Activated T-helper 1 cell treated with anti-CD3 and anti-CD28 coated beads, Interleukin-12 subunit alpha, Interleukin-12 subunit beta, Interleukin-2, Interleukin-4 antibody, amounts not matched to agents 30 ng/mL and 10 ng/mL and 1 ng/mL, durations not matched to agents 14 hours and 24 hours and 36 hours (primary cell): ENCODE results near the gene VPS26B. TPM values are rescaled to one million over a fixed set of nuclear protein-coding genes. Genes with fewer than 3 reads are reported as not detected.
A peak's percentile ranks its signal among the peaks of the same experiment; 100 is the strongest.
"Not testable (repeated sequence)": the region's sequence is repeated elsewhere in the genome, so short reads cannot be mapped to it uniquely, and the experiment has no call there.

ENCODE experiments used
- DNase-seq: peaks from one replicate; pipeline ENCODE4 v3.0.0; 2021; ENCODE audit warnings: low spot score
- H3K27ac Mint-ChIP-seq: one replicate; pipeline ENCODE4 v1.8.0; 2021; ENCODE audit warnings: mild to moderate bottlenecking, mixed read lengths
- H3K27me3 Mint-ChIP-seq: one replicate; pipeline ENCODE4 v1.8.0; 2022; ENCODE audit warnings: mild to moderate bottlenecking, moderate library complexity, mixed read lengths; ENCODE audit not compliant: insufficient read depth
- H3K36me3 Mint-ChIP-seq: one replicate; pipeline ENCODE4 v1.8.0; 2021; ENCODE audit warnings: low read depth, mixed read lengths
- H3K4me1 Mint-ChIP-seq: one replicate; pipeline ENCODE4 v1.8.0; 2021; ENCODE audit warnings: low read depth, mixed read lengths
- H3K4me3 Mint-ChIP-seq: one replicate; pipeline ENCODE4 v1.8.0; 2021; ENCODE audit warnings: mild to moderate bottlenecking, moderate library complexity, mixed read lengths
- H3K9me3 Mint-ChIP-seq: one replicate; pipeline ENCODE4 v1.8.0; 2021; ENCODE audit warnings: mixed read lengths
- intact Hi-C: fragments of 100-400 bp; cut with micrococcal nuclease; formaldehyde crosslinking; loops from one replicate; pipeline ENCODE4 v1.15.1; 2024
- total RNA-seq: library from RNA; stranded (reverse); gene quantifications from 2 replicates; pipeline ENCODE4 v1.2.3, GENCODE V29; 2022

VPS26B gene
- 43.0 and 43.2 TPM in 2 replicates for total RNA-seq

GRCh38 chr11:134223836-134224709 is at the start of gene VPS26B, which contains the start of gene NCAPD3:
VPS26B (plus strand) TSS chr11:134224671; CDS start chr11:134225123, 452 bp downstream.
NCAPD3 (minus strand) TSS chr11:134223967; CDS start chr11:134223926, 41 bp downstream.
- H3K27ac Mint-ChIP-seq = peak within 1 kb of the TSS; percentile 99
- peaks cover 63% of the 10 kb centered on the region for H3K4me1 Mint-ChIP-seq

GRCh38 chr11:134176284-134176683 is 48.2 kb upstream of the VPS26B start:
- Mint-ChIP-seq H3K4me3 (no peak overlapping the region), H3K27me3 (no peaks in the 10 kb centered on the region), H3K36me3 (peaks cover 49% of the 10 kb centered on the region), H3K9me3 (no peaks in the 10 kb centered on the region), H3K4me1 (no peaks in the 10 kb centered on the region), H3K27ac (no peak overlapping the region)
- DNase-seq = no peak
- intact Hi-C loops = no loop called here

More at GRCh38 chr11:134223836-134224709, at the start of gene VPS26B, which contains the start of gene NCAPD3:
- Mint-ChIP-seq H3K27me3 (no peaks in the 10 kb centered on the region), H3K9me3 (no peaks in the 10 kb centered on the region), H3K4me3 (peak within 1 kb of the TSS; percentile 98), H3K36me3 (peaks cover 24% of the 10 kb centered on the region)
- intact Hi-C loops = loop anchor here (1.0 to 5.0 kb wide), 7 partner anchors 17 to 296 kb away; partner anchors contain the start of genes ACAD8, GLB1L2, IGSF9B and JAM3
- DNase-seq = peak; percentile 94

GRCh38 chr11:134178032-134178674 is 46.3 kb upstream of the VPS26B start:
- DNase-seq = no peak
- intact Hi-C loops = no loop called here
- no peaks in the 10 kb centered on the region for H3K4me1 Mint-ChIP-seq
- H3K27me3 Mint-ChIP-seq = no peaks in the 10 kb centered on the region
- no peak overlapping the region for H3K27ac Mint-ChIP-seq
- H3K4me3 Mint-ChIP-seq = no peak overlapping the region
- no peaks in the 10 kb centered on the region for H3K9me3 Mint-ChIP-seq
- H3K36me3 Mint-ChIP-seq = peaks cover 45% of the 10 kb centered on the region

- no peaks in the 10 kb centered on the region for H3K27me3 Mint-ChIP-seq
- H3K4me1 Mint-ChIP-seq = no peaks in the 10 kb centered on the region
- H3K36me3 Mint-ChIP-seq = peaks cover 47% of the 10 kb centered on the region
- H3K27ac Mint-ChIP-seq = no peak overlapping the region
- H3K4me3 Mint-ChIP-seq = no peak overlapping the region
- intact Hi-C loops = no loop called here
- DNase-seq = no peak
- H3K9me3 Mint-ChIP-seq = no peaks in the 10 kb centered on the region
Observed at GRCh38 chr11:134181707-134182106, 42.8 kb upstream of the VPS26B start.

GRCh38 chr11:134188092-134188491 is 36.4 kb upstream of the VPS26B start:
- H3K36me3 Mint-ChIP-seq = peaks cover 77% of the 10 kb centered on the region
- intact Hi-C loops, H3K4me3 Mint-ChIP-seq, H3K27ac Mint-ChIP-seq, DNase-seq, H3K27me3 Mint-ChIP-seq, H3K9me3 Mint-ChIP-seq, H3K4me1 Mint-ChIP-seq: not testable (repeated sequence)

GRCh38 chr11:134196756-134197155 is 27.7 kb upstream of the VPS26B start:
- peaks cover 52% of the 10 kb centered on the region for H3K36me3 Mint-ChIP-seq
- intact Hi-C loops = no loop called here
- no peak overlapping the region for H3K4me3 Mint-ChIP-seq
- no peaks in the 10 kb centered on the region for H3K27me3 Mint-ChIP-seq
- no peak for DNase-seq
- no peaks in the 10 kb centered on the region for H3K9me3 Mint-ChIP-seq
- peaks cover 14% of the 10 kb centered on the region for H3K4me1 Mint-ChIP-seq
- H3K27ac Mint-ChIP-seq = peak overlapping the region; percentile 40

GRCh38 chr11:134199531-134199930 is 24.9 kb upstream of the VPS26B start:
- Mint-ChIP-seq H3K4me1 (peaks cover 14% of the 10 kb centered on the region), H3K27me3 (no peaks in the 10 kb centered on the region), H3K4me3 (no peak overlapping the region), H3K36me3 (peaks cover 55% of the 10 kb centered on the region), H3K27ac (no peak overlapping the region), H3K9me3 (no peaks in the 10 kb centered on the region)
- DNase-seq = no peak
- intact Hi-C loops = no loop called here

- no peak for DNase-seq
- Mint-ChIP-seq H3K27ac (no peak overlapping the region), H3K9me3 (no peaks in the 10 kb centered on the region), H3K4me3 (no peak overlapping the region), H3K27me3 (no peaks in the 10 kb centered on the region), H3K36me3 (peaks cover 58% of the 10 kb centered on the region), H3K4me1 (peaks cover 14% of the 10 kb centered on the region)
- intact Hi-C loops = no loop called here
Observed at GRCh38 chr11:134200688-134201087, 23.8 kb upstream of the VPS26B start.

GRCh38 chr11:134202661-134203060 is 21.8 kb upstream of the VPS26B start:
- Mint-ChIP-seq H3K27ac (no peak overlapping the region), H3K4me1 (peaks cover 9% of the 10 kb centered on the region), H3K9me3 (no peaks in the 10 kb centered on the region), H3K27me3 (no peaks in the 10 kb centered on the region), H3K4me3 (no peak overlapping the region), H3K36me3 (peaks cover 59% of the 10 kb centered on the region)
- DNase-seq = no peak
- intact Hi-C loops = no loop called here

GRCh38 chr11:134205729-134206128 is 18.7 kb upstream of the VPS26B start:
- Mint-ChIP-seq H3K27me3 (no peaks in the 10 kb centered on the region), H3K4me3 (no peak overlapping the region), H3K27ac (no peak overlapping the region), H3K36me3 (peaks cover 59% of the 10 kb centered on the region), H3K9me3 (no peaks in the 10 kb centered on the region), H3K4me1 (no peaks in the 10 kb centered on the region)
- intact Hi-C loops = loop anchor here (5.0 kb wide), 1 partner anchor 153 kb away; no protein-coding TSS in a partner anchor
- DNase-seq = no peak

GRCh38 chr11:134206185-134206584 is 18.3 kb upstream of the VPS26B start:
- Mint-ChIP-seq H3K4me3 (no peak overlapping the region), H3K9me3 (no peaks in the 10 kb centered on the region), H3K27ac (no peak overlapping the region), H3K4me1 (no peaks in the 10 kb centered on the region), H3K36me3 (peaks cover 57% of the 10 kb centered on the region), H3K27me3 (no peaks in the 10 kb centered on the region)
- DNase-seq = no peak
- intact Hi-C loops = loop anchor here (5.0 kb wide), 1 partner anchor 154 kb away; no protein-coding TSS in a partner anchor

- Mint-ChIP-seq H3K9me3 (no peaks in the 10 kb centered on the region), H3K36me3 (peaks cover 52% of the 10 kb centered on the region), H3K4me1 (peaks cover 5% of the 10 kb centered on the region), H3K27ac (no peak overlapping the region), H3K4me3 (no peak overlapping the region), H3K27me3 (no peaks in the 10 kb centered on the region)
- peak; percentile 59 for DNase-seq
- intact Hi-C loops = loop anchor here (1.0 to 5.0 kb wide), 4 partner anchors 17 to 155 kb away; partner anchors contain the start of genes ACAD8, THYN1 and VPS26B
Observed at GRCh38 chr11:134207538-134208239, 16.8 kb upstream of the VPS26B start.
